GM19455 (cell line): ENCODE data around the gene PPP1R1C.
"Not testable (repeated sequence)": the region's sequence is repeated elsewhere in the genome, so short reads cannot be mapped to it uniquely, and the experiment has no call there.

Experiments
- ATAC-seq: cut with Tn5 transposase; IDR thresholded peaks from one replicate; pipeline ENCODE4 v1.9.1; 2021; ENCODE audit not compliant: unreplicated experiment

Gene PPP1R1C

GRCh38 chr2:182006595-182007341 lies 21.1 kb downstream of the PPP1R1C start:
- ATAC-seq: no peak

GRCh38 chr2:182014284-182014683 lies 28.6 kb downstream of the PPP1R1C start:
- ATAC-seq: no peak

GRCh38 chr2:182015334-182016109 lies 29.9 kb downstream of the PPP1R1C start:
- no peak for ATAC-seq

- no peak for ATAC-seq
Observed at GRCh38 chr2:182018218-182018617, 32.6 kb downstream of the PPP1R1C start.

GRCh38 chr2:182019731-182020130 lies 34.1 kb downstream of the PPP1R1C start:
- no peak for ATAC-seq

GRCh38 chr2:182020286-182021070 lies 34.8 kb downstream of the PPP1R1C start:
- ATAC-seq: no peak

- no peak for ATAC-seq
Observed at GRCh38 chr2:182023235-182023634, 37.6 kb downstream of the PPP1R1C start.

- ATAC-seq: not testable (repeated sequence)
Observed at GRCh38 chr2:182030875-182031274, 45.2 kb downstream of the PPP1R1C start.

GRCh38 chr2:182031956-182032355 lies 46.3 kb downstream of the PPP1R1C start:
- no peak for ATAC-seq

- no peak for ATAC-seq
Observed at GRCh38 chr2:182033449-182033848, 47.8 kb downstream of the PPP1R1C start.

- no peak for ATAC-seq
Observed at GRCh38 chr2:182038576-182038975, 52.9 kb downstream of the PPP1R1C start.

- ATAC-seq: no peak
Observed at GRCh38 chr2:182043021-182043420, 57.4 kb downstream of the PPP1R1C start.

- ATAC-seq: no peak
Observed at GRCh38 chr2:182043861-182044260, 58.2 kb downstream of the PPP1R1C start.

GRCh38 chr2:182047544-182047943 lies 61.9 kb downstream of the PPP1R1C start:
- ATAC-seq: no peak

GRCh38 chr2:182048088-182048487 lies 62.4 kb downstream of the PPP1R1C start:
- ATAC-seq: no peak

- no peak for ATAC-seq
Observed at GRCh38 chr2:182048621-182049020, 63.0 kb downstream of the PPP1R1C start.

- ATAC-seq: no peak
Observed at GRCh38 chr2:182049372-182050148, 63.9 kb downstream of the PPP1R1C start.

GRCh38 chr2:182050333-182051135 lies 64.9 kb downstream of the PPP1R1C start:
- ATAC-seq: no peak

GRCh38 chr2:182055993-182056392 lies 70.3 kb downstream of the PPP1R1C start:
- ATAC-seq: no peak

GRCh38 chr2:182057002-182057401 lies 71.3 kb downstream of the PPP1R1C start:
- ATAC-seq: no peak
